ENCODE data around the gene CTNNA3.

- TF ChIP-seq CTCF (IDR thresholded peaks at IDR 0.05) (no peak), POLR2A (IDR thresholded peaks at IDR 0.05) (no peak)
Observed at GRCh38 chr10:66819691-66820090, 876.3 kb downstream of the CTNNA3 start.

Measured in testis (tissue), 2 donors.